Mucosa of descending colon (tissue), 3 donors: Measurements from ENCODE around the gene CEACAM21. TPM values are rescaled to one million over a fixed set of nuclear protein-coding genes. Genes with fewer than 3 reads are reported as not detected.

ENCODE experiments used
- ATAC-seq: fragments of 200-7000 bp; cut with Tn5 transposase; one replicate; pipeline ENCODE4 v1.9.1; 2020; ENCODE audit warnings: mild to moderate bottlenecking, moderate library complexity
- DNase-seq, 3 donors: peaks; one replicate each; pipeline ENCODE4 v3.0.0-alpha.2; 2020
- H3K36me3 ChIP-seq: fragments of 200-600 bp; one replicate; pipeline ENCODE4 v1.8.0; 2021; ENCODE audit warnings: low read depth, mild to moderate bottlenecking
- H3K4me1 ChIP-seq: fragments of 200-600 bp; one replicate; pipeline ENCODE4 v1.8.0; 2021; ENCODE audit warnings: low read depth, mild to moderate bottlenecking
- H3K4me3 ChIP-seq: fragments of 200-600 bp; one replicate; pipeline ENCODE4 v1.8.0; 2021; ENCODE audit warnings: mild to moderate bottlenecking
- H3K9me3 ChIP-seq: fragments of 200-600 bp; one replicate; pipeline ENCODE4 v1.8.0; 2021; ENCODE audit warnings: mild to moderate bottlenecking
- CTCF ChIP-seq: fragments of 200-600 bp; IDR thresholded peaks from one replicate; pipeline ENCODE4 v1.8.0; 2022; ENCODE audit warnings: antibody characterized with exemption, mild to moderate bottlenecking
- intact Hi-C, 2 donors: fragments of 100-400 bp; cut with DNase I in 1 of 2; cut with micrococcal nuclease in 1 of 2; formaldehyde crosslinking; loops; one replicate each; pipeline versions ENCODE4 v1.11.0 to v1.11.1; 2022; cut with DNase I, micrococcal nuclease
- total RNA-seq, 3 donors: library from RNA; stranded (reverse); fragmentation: NEBNext Ultra II Directional in 2 of 3; extraction: Animal tissue kit (Norgen Biotek cat#: 25700) in 2 of 3; gene quantifications; one replicate each; pipeline versions ENCODE4 v1.2.1 to v1.2.4, GENCODE V29; 2021 to 2023
- donor health status: DM: no; HTN: no; CAD: no; lungs with moderate emphysema.
- donor health status: DM: no; HTN: no; CAD: no.
- donor health status: DM: no; HTN: yes; CAD: no.

CEACAM21 gene
- total RNA-seq, 3 donors from 2014 or later: 1.4 to 2.1 (median 1.9) TPM

DNA sequence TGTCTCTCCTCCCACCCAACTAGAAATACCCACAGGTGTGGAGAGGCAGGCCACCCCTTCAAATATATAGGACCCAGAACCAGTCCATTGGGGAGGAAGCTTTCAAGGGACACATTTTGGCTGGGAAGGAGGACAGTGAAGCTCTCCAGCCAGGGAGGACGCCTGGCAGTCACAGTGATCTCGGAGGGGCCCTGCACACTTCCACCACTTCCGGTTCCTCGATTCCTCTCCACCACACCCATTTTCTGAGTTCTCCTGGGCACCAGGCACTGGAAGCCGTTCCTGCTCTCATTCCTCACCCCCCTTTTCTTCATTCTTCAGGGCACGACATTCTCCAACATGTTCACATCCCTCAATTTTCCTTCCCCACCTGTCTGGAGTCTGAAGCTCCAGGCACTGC, 30.4 kb upstream of the CEACAM21 start:
- Histone ChIP-seq H3K4me3 (no peak overlapping the region), H3K9me3 (no peaks in the 10 kb centered on the region), H3K36me3 (no peaks in the 10 kb centered on the region), H3K4me1 (no peaks in the 10 kb centered on the region)
- TF ChIP-seq CTCF: no peak
- intact Hi-C loops: no loop called here
- DNase-seq (no peak), ATAC-seq (peak; percentile 48)

- ATAC-seq (peak; percentile 78), DNase-seq (peak in 2 of 3 donors; percentile 42 to 44)
- H3K36me3 ChIP-seq: no peaks in the 10 kb centered on the region
- no peaks in the 10 kb centered on the region for H3K4me1 ChIP-seq
- TF ChIP-seq CTCF: no peak
- no peaks in the 10 kb centered on the region for H3K9me3 ChIP-seq
- intact Hi-C loops: no loop called here
- H3K4me3 ChIP-seq: no peak overlapping the region
These were observed 29.6 kb upstream of the CEACAM21 start for GRCh38 chr19:41546386-41546789.

DNA sequence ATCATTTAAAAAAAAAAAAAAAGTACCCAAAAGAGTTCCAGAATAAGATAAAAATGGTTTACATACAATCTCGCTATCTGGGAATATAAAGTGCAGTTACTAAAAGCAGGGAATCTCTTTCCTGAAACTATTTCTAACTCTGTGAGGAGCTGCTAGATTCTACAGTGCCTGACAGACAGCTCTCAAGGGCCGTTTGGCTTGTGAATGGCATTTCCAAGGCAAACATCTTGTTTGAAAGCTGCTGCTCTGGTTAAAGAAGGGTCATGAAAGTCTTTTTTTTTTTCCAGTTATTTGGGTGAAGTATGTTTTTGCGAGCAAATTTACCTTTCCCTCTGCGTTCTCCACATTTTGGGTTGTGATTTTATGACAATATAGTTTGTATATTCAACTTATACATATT, 29.0 kb upstream of the CEACAM21 start:
- H3K36me3 ChIP-seq: no peaks in the 10 kb centered on the region
- DNase-seq (no peak), ATAC-seq (no peak)
- no peaks in the 10 kb centered on the region for H3K9me3 ChIP-seq
- intact Hi-C loops: no loop called here
- no peak for TF ChIP-seq CTCF
- H3K4me1 ChIP-seq: no peaks in the 10 kb centered on the region
- no peak overlapping the region for H3K4me3 ChIP-seq

DNA sequence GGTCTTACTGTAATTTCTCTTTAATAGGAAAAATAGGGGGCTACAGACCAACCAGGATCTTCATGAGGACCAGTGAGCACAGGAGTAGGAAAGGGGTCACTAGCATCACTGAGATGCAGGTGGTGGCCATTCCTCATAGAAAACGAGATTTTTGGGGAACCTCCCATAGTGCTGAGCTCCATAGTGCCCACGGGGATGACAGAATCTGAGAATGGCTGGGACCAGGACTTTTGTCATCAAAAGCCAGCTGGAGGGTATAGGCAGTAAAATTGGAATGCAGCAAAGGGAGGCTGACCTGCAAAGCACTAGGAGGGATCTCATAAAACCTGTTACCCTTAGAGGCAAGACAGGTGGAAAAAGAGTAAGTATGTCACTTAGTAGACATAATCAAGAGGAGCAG, 28.4 kb upstream of the CEACAM21 start:
- intact Hi-C loops: no loop called here
- TF ChIP-seq CTCF: no peak
- Histone ChIP-seq H3K4me3 (no peak overlapping the region), H3K9me3 (no peaks in the 10 kb centered on the region), H3K4me1 (no peaks in the 10 kb centered on the region), H3K36me3 (no peaks in the 10 kb centered on the region)
- no peak for ATAC-seq
- DNase-seq: no peak

DNA sequence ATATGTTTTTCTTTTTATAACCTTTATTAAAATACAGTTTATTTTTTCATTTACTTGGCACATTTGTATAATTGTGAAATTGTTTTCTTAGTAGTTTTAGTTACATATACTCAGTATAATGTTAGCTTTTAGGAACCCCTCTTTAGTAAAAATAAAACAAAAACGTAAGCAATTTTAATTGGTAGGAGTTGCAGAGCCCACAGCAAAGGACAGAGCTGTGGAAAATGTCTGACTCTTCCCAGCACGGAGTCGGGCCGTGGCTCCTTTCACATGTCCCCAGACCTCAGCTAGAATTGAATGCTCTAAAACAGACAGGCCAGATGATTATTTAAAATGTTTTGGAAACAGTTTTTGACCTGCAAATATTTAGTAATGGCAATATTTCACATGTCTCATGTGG, 27.9 kb upstream of the CEACAM21 start:
- no peak for DNase-seq
- intact Hi-C loops: no loop called here
- no peak for TF ChIP-seq CTCF
- no peaks in the 10 kb centered on the region for H3K4me1 ChIP-seq
- H3K4me3 ChIP-seq: no peak overlapping the region
- H3K36me3 ChIP-seq: no peaks in the 10 kb centered on the region
- no peak for ATAC-seq
- H3K9me3 ChIP-seq: no peaks in the 10 kb centered on the region

DNA sequence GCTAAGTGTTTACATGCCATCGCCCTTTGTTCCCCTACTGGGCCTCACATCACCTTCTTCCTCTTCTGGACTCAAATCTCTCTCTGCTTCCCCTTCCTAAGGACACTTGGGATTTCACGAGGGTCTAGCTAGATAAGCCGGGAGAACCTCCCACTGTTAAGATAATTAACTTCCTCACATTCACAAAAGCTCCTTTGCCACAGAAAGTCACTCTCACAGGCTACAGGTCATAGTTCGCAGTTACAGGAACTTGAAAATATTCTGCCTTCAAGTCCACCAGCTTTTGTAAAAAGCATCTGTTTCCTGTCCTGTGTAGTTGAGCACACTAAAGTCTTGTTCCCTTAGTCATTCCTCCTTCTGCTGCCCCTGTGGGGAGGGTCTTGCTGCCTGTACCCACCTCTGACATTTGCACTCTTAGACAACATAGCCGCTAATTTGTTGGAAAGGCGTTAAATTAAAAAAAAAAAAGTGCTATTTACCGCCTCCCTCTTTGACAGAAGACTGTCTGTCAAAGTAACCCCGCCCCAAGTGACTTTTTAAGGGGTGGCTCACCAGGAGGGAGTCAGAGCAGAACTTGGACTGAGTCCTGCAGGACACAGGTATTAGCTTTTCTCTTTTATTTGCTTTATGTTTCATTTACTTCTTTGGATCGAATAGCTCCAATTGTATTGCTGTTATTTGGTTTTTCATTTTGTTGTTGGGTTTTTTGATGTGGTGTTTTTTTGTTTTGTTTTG, 26.8 kb upstream of the CEACAM21 start:
- no peak for TF ChIP-seq CTCF
- peaks cover 4% of the 10 kb centered on the region for H3K9me3 ChIP-seq
- no peaks in the 10 kb centered on the region for H3K36me3 ChIP-seq
- H3K4me1 ChIP-seq: no peaks in the 10 kb centered on the region
- intact Hi-C loops: no loop called here
- peak in 1 of 3 donors; percentile 68 for DNase-seq
- no peak overlapping the region for H3K4me3 ChIP-seq
- peak; percentile 71 for ATAC-seq
